HG02943 (cell line): ENCODE results near the gene TBC1D14.

ENCODE experiments used
- ATAC-seq: cut with Tn5 transposase; IDR thresholded peaks from one replicate; pipeline ENCODE4 v1.9.1; 2021; ENCODE audit warnings: mild to moderate bottlenecking, low read depth, moderate library complexity; ENCODE audit not compliant: unreplicated experiment

Gene TBC1D14

GRCh38 chr4:6909113-6909969 lies at the start of gene TBC1D14:
TSS of gene TBC1D14 (plus strand) at chr4:6909826. CDS start at chr4:6923390, 13,564 bp downstream.
- peak; percentile 85 for ATAC-seq

GRCh38 chr4:6868386-6868785 lies 41.2 kb upstream of the TBC1D14 start:
- ATAC-seq = no peak

- no peak for ATAC-seq
These were observed 39.7 kb upstream of the TBC1D14 start for GRCh38 chr4:6869944-6870343.

GRCh38 chr4:6873291-6873690 lies 36.3 kb upstream of the TBC1D14 start:
- no peak for ATAC-seq

- no peak for ATAC-seq
These were observed 35.7 kb upstream of the TBC1D14 start for GRCh38 chr4:6873792-6874461.

GRCh38 chr4:6874981-6875380 lies 34.6 kb upstream of the TBC1D14 start:
- ATAC-seq = no peak

GRCh38 chr4:6875431-6875831 lies 34.2 kb upstream of the TBC1D14 start:
- no peak for ATAC-seq

GRCh38 chr4:6876440-6876839 lies 33.2 kb upstream of the TBC1D14 start:
- ATAC-seq = no peak

- ATAC-seq = no peak
These were observed 32.6 kb upstream of the TBC1D14 start for GRCh38 chr4:6877067-6877466.

GRCh38 chr4:6878451-6879059 lies 31.1 kb upstream of the TBC1D14 start:
- no peak for ATAC-seq

- no peak for ATAC-seq
These were observed 28.9 kb upstream of the TBC1D14 start for GRCh38 chr4:6880691-6881090.

GRCh38 chr4:6881908-6882307 lies 27.7 kb upstream of the TBC1D14 start:
- no peak for ATAC-seq

GRCh38 chr4:6884341-6884870 lies 25.2 kb upstream of the TBC1D14 start:
- no peak for ATAC-seq

- peak; percentile 64 for ATAC-seq
These were observed 23.6 kb upstream of the TBC1D14 start for GRCh38 chr4:6885953-6886557.

GRCh38 chr4:6886886-6887285 lies 22.7 kb upstream of the TBC1D14 start:
- ATAC-seq = no peak

- ATAC-seq = no peak
These were observed 21.8 kb upstream of the TBC1D14 start for GRCh38 chr4:6887591-6888371.

- ATAC-seq = no peak
These were observed 21.0 kb upstream of the TBC1D14 start for GRCh38 chr4:6888506-6889071.

- ATAC-seq = no peak
These were observed 20.4 kb upstream of the TBC1D14 start for GRCh38 chr4:6889101-6889735.

GRCh38 chr4:6889736-6890324 lies 19.8 kb upstream of the TBC1D14 start:
- no peak for ATAC-seq
